ENCODE results near the gene SEMA3E.

DNA sequence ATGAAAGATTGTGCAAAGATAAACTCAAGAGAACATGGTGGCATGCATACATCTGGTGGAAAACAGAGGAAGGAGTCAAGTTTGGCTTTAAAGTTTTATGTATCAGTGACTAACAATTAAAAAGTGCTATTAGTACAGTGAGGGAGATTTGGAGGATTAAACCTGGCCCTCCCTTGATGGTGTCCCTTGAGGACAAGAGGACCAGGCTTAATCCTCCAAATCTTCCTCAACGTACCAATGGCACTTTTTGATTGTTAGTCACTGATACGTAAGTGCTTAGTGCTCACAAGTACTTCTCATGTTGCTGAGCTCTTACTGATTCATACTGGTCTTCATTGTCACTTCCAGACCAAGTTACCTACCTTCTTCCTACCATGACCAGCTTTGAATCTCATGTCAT, 47.2 kb upstream of the SEMA3E start:
- TF ChIP-seq ZNF263 (CRISPR knock-in tag; IDR thresholded peaks at IDR 0.05; ENCODE audit: low read depth) (no peak), SMAD4 (CRISPR knock-in tag; IDR thresholded peaks at IDR 0.05) (no peak), ZNF281 (CRISPR knock-in tag; IDR thresholded peaks at IDR 0.05) (no peak), CREB1 (CRISPR knock-in tag; IDR thresholded peaks at IDR 0.05) (no peak)
- TF ChIP-seq, protein P1, sequence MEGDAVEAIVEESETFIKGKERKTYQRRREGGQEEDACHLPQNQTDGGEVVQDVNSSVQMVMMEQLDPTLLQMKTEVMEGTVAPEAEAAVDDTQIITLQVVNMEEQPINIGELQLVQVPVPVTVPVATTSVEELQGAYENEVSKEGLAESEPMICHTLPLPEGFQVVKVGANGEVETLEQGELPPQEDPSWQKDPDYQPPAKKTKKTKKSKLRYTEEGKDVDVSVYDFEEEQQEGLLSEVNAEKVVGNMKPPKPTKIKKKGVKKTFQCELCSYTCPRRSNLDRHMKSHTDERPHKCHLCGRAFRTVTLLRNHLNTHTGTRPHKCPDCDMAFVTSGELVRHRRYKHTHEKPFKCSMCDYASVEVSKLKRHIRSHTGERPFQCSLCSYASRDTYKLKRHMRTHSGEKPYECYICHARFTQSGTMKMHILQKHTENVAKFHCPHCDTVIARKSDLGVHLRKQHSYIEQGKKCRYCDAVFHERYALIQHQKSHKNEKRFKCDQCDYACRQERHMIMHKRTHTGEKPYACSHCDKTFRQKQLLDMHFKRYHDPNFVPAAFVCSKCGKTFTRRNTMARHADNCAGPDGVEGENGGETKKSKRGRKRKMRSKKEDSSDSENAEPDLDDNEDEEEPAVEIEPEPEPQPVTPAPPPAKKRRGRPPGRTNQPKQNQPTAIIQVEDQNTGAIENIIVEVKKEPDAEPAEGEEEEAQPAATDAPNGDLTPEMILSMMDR (IDR thresholded peaks at IDR 0.05), result no peak
- TF ChIP-seq, protein P2, sequence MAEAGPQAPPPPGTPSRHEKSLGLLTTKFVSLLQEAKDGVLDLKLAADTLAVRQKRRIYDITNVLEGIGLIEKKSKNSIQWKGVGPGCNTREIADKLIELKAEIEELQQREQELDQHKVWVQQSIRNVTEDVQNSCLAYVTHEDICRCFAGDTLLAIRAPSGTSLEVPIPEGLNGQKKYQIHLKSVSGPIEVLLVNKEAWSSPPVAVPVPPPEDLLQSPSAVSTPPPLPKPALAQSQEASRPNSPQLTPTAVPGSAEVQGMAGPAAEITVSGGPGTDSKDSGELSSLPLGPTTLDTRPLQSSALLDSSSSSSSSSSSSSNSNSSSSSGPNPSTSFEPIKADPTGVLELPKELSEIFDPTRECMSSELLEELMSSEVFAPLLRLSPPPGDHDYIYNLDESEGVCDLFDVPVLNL (CRISPR knock-in tag; IDR thresholded peaks at IDR 0.05; ENCODE audit: borderline replicate concordance, low read depth), result no peak
